Right lobe of liver (tissue), 4 donors: ENCODE data around the gene ZNF621.

ENCODE experiments used
- CTCF ChIP-seq, 4 donors: fragments of 200-600 bp in 3 of 4; fragments of 450-650 bp in 1 of 4; IDR thresholded peaks; one replicate each; pipeline versions ENCODE4 v1.5.1 to v1.8.0; 2016 to 2022; ENCODE audit warnings: antibody characterized with exemption in 4 of 4, mild to moderate bottlenecking in 2 of 4
- POLR2A ChIP-seq: fragments of 450-650 bp; IDR thresholded peaks from one replicate; pipeline ENCODE4 v1.6.1; 2017; ENCODE audit warnings: antibody characterized with exemption, mild to moderate bottlenecking
- donor health status: DM: no; HTN: no; CAD: no.
- donor health status: DM: no; HTN: no; CAD: no.
- donor health status: DM: no; HTN: yes; CAD: no.

DNA sequence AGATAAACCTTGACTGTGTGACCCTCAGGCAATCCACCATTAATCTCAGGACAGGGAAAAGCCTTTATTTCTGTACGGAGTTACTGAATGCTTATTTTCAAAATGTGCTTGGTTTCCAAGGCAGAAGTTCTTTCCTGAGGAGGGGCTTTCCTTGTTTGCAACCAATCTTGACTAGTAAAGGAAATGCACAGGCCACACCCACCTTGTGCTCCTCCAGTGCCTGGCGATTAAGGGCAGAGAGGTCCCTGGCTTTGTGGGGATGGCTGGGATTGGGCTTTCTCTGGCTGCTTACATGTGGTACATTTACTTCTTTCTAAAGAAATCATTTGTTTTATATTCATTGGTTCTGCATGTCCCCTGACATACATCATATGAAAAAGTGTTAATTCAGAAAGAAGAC is 47.8 kb downstream of the ZNF621 start:
- TF ChIP-seq POLR2A (no peak), CTCF (IDR thresholded peaks at IDR 0.05) (no peak)
